ENCODE results near the gene OXSR1. TPM values are rescaled to one million over a fixed set of nuclear protein-coding genes. Genes with fewer than 3 reads are reported as not detected.

OXSR1 gene
- total RNA-seq, 4 donors from 2014 or later: 12.9 to 45.6 (median 39.5) TPM

- H3K4me3 ChIP-seq: no peak overlapping the region
- H3K27me3 ChIP-seq: no peaks in the 10 kb centered on the region
- no peaks in the 10 kb centered on the region for H3K4me1 ChIP-seq
- no peak for TF ChIP-seq POLR2A (IDR thresholded peaks at IDR 0.05)
- TF ChIP-seq CTCF (IDR thresholded peaks at IDR 0.05): peak in 1 of 4 experiments; percentile 11
- H3K27ac ChIP-seq: no peak overlapping the region
- intact Hi-C loops (cut with DNase I; ENCODE audit: low total_unique reads): no loop called here
- no peaks in the 10 kb centered on the region for H3K36me3 ChIP-seq
- DNase-seq: no peak
- H3K9me3 ChIP-seq: no peaks in the 10 kb centered on the region
Measured at GRCh38 chr3:38297947-38298711, 132.8 kb downstream of the OXSR1 start.

Small RNA genes lying within 50 kb of the gene (small RNA-seq; reads per million reads assigned to genes)
- not detected for gene RF00019
- gene RNU6-235P: not detected

Other genes with a start within 250 kb of the OXSR1 start
- gene VILL, start 174.8 kb upstream of the OXSR1 start, total RNA-seq: 10 to 100 TPM in 1 of 4 donors, 1 to 10 TPM in 3; 1.8 to 18.7 (median 6.3) TPM
- 10 to 100 TPM in 3 of 4 donors, 1 to 10 TPM in 1; 9.7 to 41.5 (median 27.2) TPM for gene PLCD1, start 135.9 kb upstream of the OXSR1 start, total RNA-seq
- 1 to 10 TPM in 3 of 4 donors, not detected in 1; 1.5 to 2.8 (median 1.9) TPM for gene DLEC1, start 126.3 kb upstream of the OXSR1 start, total RNA-seq
- gene ACAA1, start 28.4 kb upstream of the OXSR1 start, total RNA-seq: 10 to 100 TPM; 22.3 to 54.1 (median 37.6) TPM
- gene MYD88, start 26.9 kb upstream of the OXSR1 start, total RNA-seq: 10 to 100 TPM in 3 of 4 donors, 1 to 10 TPM in 1; 2.0 to 30.9 (median 22.3) TPM
- gene SLC22A13, start 100.3 kb downstream of the OXSR1 start, total RNA-seq: under 1 TPM in 2 of 4 donors, not detected in 2; under 0.01 to 0.70 TPM
- gene SLC22A14, start 116.8 kb downstream of the OXSR1 start, total RNA-seq: under 1 TPM in 1 of 4 donors, not detected in 3; 0.28 TPM
- gene XYLB, start 181.2 kb downstream of the OXSR1 start, total RNA-seq: 10 to 100 TPM in 1 of 4 donors, 1 to 10 TPM in 2, under 1 TPM in 1; 0.26 to 12.7 (median 6.5) TPM

Measured in uterus (tissue), 4 donors.